MM.1S (cell line): ENCODE measurements around the gene EMP1.

Experiments
- DNase-seq: peaks from one replicate; pipeline ENCODE4 v3.0.0-alpha.2; 2015
- H2AFZ ChIP-seq: fragments of 300-600 bp; sonication (generic); 2 replicates; pipeline ENCODE4 v1.6.0; 2016; ENCODE audit warnings: antibody characterized with exemption, low read length
- H3F3A ChIP-seq: fragments of 300-600 bp; sonication (generic); 2 replicates; pipeline ENCODE4 v1.6.1; 2016; ENCODE audit warnings: mild to moderate bottlenecking, antibody characterized with exemption, low read length, moderate library complexity, mixed read lengths; ENCODE audit not compliant: insufficient read depth
- H3K27ac ChIP-seq: fragments of 300-600 bp; sonication (generic); 2 replicates; pipeline ENCODE4 v1.5.1; 2016; ENCODE audit warnings: mild to moderate bottlenecking, low read length
- H3K27me3 ChIP-seq: fragments of 300-600 bp; sonication (generic); replicated peaks from 2 replicates; pipeline ENCODE4 v1.6.0; 2016; ENCODE audit warnings: low read length; ENCODE audit not compliant: insufficient read depth
- H3K36me3 ChIP-seq: fragments of 300-600 bp; sonication (generic); replicated peaks from 2 replicates; pipeline ENCODE4 v1.6.1; 2016; ENCODE audit warnings: mild to moderate bottlenecking, low read length, mixed read lengths; ENCODE audit not compliant: insufficient read depth
- H3K4me1 ChIP-seq: fragments of 300-600 bp; sonication (generic); 2 replicates; pipeline ENCODE4 v1.6.1; 2016; ENCODE audit warnings: low read length, mixed read lengths
- H3K4me2 ChIP-seq: fragments of 300-600 bp; sonication (generic); 2 replicates; pipeline ENCODE4 v1.6.0; 2016; ENCODE audit warnings: low read depth, low read length
- H3K4me3 ChIP-seq: fragments of 300-600 bp; sonication (generic); 2 replicates; pipeline ENCODE4 v1.5.1; 2016; ENCODE audit warnings: low read length, mixed read lengths
- H3K79me2 ChIP-seq: fragments of 300-600 bp; sonication (generic); 2 replicates; pipeline ENCODE4 v1.6.1; 2016; ENCODE audit warnings: mixed run types, low read length, mixed read lengths
- H3K9ac ChIP-seq: fragments of 300-600 bp; sonication (generic); 2 replicates; pipeline ENCODE4 v1.6.1; 2016; ENCODE audit warnings: low read length, mixed read lengths
- H3K9me2 ChIP-seq: fragments of 300-600 bp; sonication (generic); replicated peaks from 2 replicates; pipeline ENCODE4 v1.6.1; 2016; ENCODE audit warnings: mild to moderate bottlenecking, low read length, mixed read lengths; ENCODE audit not compliant: insufficient read depth
- H3K9me3 ChIP-seq: fragments of 300-600 bp; sonication (generic); replicated peaks from 2 replicates; pipeline ENCODE4 v1.6.1; 2016; ENCODE audit warnings: mild to moderate bottlenecking, low read length, mixed read lengths; ENCODE audit not compliant: insufficient read depth
- H4K20me1 ChIP-seq: fragments of 300-600 bp; sonication (generic); 2 replicates; pipeline ENCODE4 v1.6.1; 2016; ENCODE audit warnings: mild to moderate bottlenecking, low read length, moderate library complexity, mixed read lengths; ENCODE audit not compliant: insufficient read depth
- CTCF ChIP-seq: fragments of 300-600 bp; sonication (generic); IDR thresholded peaks from 2 replicates; pipeline ENCODE4 v1.5.1; 2016; ENCODE audit warnings: antibody characterized with exemption, low read length, mixed read lengths
- EZH2 ChIP-seq: fragments of 300-600 bp; sonication (generic); optimal IDR thresholded peaks from 2 replicates; pipeline ENCODE3; 2017; ENCODE audit warnings: low read depth, mild to moderate bottlenecking, antibody characterized with exemption, low read length, mixed read lengths
- EZH2phosphoT487 ChIP-seq: fragments of 300-600 bp; sonication (generic); IDR thresholded peaks from 2 replicates; pipeline ENCODE4 v1.6.1; 2018; ENCODE audit warnings: antibody characterized with exemption, low read length

The EMP1 gene

GRCh38 chr12:13205809-13206559, 9.5 kb downstream of the EMP1 start:
- Histone ChIP-seq H3K9ac (no peak overlapping the region), H3K4me3 (no peak overlapping the region), H4K20me1 (no peaks in the 10 kb centered on the region), H3K4me1 (no peaks in the 10 kb centered on the region), H3K36me3 (no peaks in the 10 kb centered on the region), H3K4me2 (no peak overlapping the region), H3K79me2 (no peaks in the 10 kb centered on the region), H3K9me3 (no peaks in the 10 kb centered on the region), H3K27ac (no peak overlapping the region), H3F3A (no peaks in the 10 kb centered on the region), H2AFZ (no peak overlapping the region), H3K27me3 (no peaks in the 10 kb centered on the region), H3K9me2 (no peaks in the 10 kb centered on the region)
- TF ChIP-seq CTCF (no peak), EZH2phosphoT487 (no peak), EZH2 (no peak)
- DNase-seq: no peak

- TF ChIP-seq EZH2phosphoT487 (no peak), EZH2 (no peak), CTCF (no peak)
- Histone ChIP-seq H3K4me2 (no peak overlapping the region), H3K27ac (no peak overlapping the region)
Measured at GRCh38 chr12:13206560-13206897, 10.0 kb downstream of the EMP1 start.

GRCh38 chr12:13208533-13209435, 12.3 kb downstream of the EMP1 start:
- Histone ChIP-seq H4K20me1 (no peaks in the 10 kb centered on the region), H3K27me3 (no peaks in the 10 kb centered on the region), H3K4me1 (peaks cover 24% of the 10 kb centered on the region), H2AFZ (no peak overlapping the region), H3K4me3 (no peak overlapping the region), H3K36me3 (no peaks in the 10 kb centered on the region), H3K27ac (no peak overlapping the region), H3K9ac (no peak overlapping the region), H3K9me3 (no peaks in the 10 kb centered on the region), H3K79me2 (no peaks in the 10 kb centered on the region), H3K4me2 (no peak overlapping the region), H3F3A (peaks cover 6% of the 10 kb centered on the region; the same call in 1 of the 2 replicates), H3K9me2 (no peaks in the 10 kb centered on the region)
- peak; percentile 56 for DNase-seq
- TF ChIP-seq CTCF (peak; percentile 69), EZH2 (no peak), EZH2phosphoT487 (no peak)

More at GRCh38 chr12:13206560-13206897, 10.0 kb downstream of the EMP1 start:
- Histone ChIP-seq H3K4me3 (no peak overlapping the region), H3F3A (no peaks in the 10 kb centered on the region), H3K4me1 (0 out of 2 replicates have a peak, but pooled peaks cover 2% of the 10 kb centered on the region), H3K9me3 (no peaks in the 10 kb centered on the region), H4K20me1 (no peaks in the 10 kb centered on the region), H3K79me2 (no peaks in the 10 kb centered on the region), H3K9me2 (no peaks in the 10 kb centered on the region), H2AFZ (no peak overlapping the region), H3K36me3 (no peaks in the 10 kb centered on the region), H3K9ac (no peak overlapping the region), H3K27me3 (no peaks in the 10 kb centered on the region)
- DNase-seq: no peak
